HG02852 (cell line): ENCODE measurements around the gene CDX1.

Source experiments
- ATAC-seq: cut with Tn5 transposase; IDR thresholded peaks from one replicate; pipeline ENCODE4 v1.9.1; 2021; ENCODE audit warnings: mild to moderate bottlenecking, moderate library complexity; ENCODE audit not compliant: unreplicated experiment

The CDX1 gene

DNA sequence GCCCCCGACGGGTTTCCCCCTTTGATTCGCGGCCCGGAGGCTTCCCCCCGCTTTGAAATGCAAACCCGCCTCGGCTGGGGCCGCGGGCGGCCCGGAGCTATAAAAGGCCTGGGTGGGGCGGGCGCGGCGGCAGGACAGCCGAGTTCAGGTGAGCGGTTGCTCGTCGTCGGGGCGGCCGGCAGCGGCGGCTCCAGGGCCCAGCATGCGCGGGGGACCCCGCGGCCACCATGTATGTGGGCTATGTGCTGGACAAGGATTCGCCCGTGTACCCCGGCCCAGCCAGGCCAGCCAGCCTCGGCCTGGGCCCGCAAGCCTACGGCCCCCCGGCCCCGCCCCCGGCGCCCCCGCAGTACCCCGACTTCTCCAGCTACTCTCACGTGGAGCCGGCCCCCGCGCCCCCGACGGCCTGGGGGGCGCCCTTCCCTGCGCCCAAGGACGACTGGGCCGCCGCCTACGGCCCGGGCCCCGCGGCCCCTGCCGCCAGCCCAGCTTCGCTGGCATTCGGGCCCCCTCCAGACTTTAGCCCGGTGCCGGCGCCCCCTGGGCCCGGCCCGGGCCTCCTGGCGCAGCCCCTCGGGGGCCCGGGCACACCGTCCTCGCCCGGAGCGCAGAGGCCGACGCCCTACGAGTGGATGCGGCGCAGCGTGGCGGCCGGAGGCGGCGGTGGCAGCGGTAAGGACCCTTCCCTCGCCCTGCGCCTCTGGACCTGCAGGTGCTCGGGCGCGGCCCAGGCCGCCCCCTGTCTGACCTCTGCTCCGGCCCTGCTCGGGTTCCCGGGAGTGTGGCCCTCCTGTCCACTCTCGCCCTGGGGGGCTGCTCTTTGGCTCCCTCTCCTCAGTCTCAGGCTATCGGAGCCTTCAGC lies at the start of gene CDX1:
Gene CDX1, plus strand, starts transcription at position 129 of the 862 bp plus-strand sequence. Its CDS starts 99 bp downstream, at position 228.
- ATAC-seq = no peak

DNA sequence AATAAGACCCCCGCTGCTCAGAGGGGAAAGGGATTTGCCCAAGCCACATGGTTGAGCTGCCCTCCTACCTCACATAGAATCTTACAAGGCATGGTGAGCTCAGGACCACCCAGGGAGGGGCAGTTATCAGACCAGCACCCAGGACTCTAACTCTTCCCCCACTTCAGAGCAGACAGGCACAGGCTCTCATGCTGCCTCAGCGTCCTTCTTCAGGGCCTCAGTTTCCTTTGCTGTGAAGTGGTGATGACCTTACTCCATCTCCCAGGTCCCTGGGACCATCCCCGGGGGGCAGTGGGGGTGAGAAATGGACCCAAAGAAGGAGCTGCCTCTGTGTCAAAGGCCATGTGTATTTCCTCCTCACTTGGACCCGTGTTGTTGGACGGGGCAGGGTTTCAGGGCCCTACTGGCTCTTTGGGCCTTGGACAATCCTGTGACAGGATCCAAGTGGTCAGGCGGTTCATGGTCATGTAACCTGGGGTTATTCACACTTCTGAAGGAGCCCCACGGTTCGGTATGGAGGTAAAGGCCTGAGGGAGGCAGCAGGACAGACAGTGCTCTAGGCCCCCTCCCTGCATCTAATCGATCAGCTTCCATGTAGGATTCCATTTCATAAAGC lies 48.5 kb upstream of the CDX1 start:
- ATAC-seq = no peak

DNA sequence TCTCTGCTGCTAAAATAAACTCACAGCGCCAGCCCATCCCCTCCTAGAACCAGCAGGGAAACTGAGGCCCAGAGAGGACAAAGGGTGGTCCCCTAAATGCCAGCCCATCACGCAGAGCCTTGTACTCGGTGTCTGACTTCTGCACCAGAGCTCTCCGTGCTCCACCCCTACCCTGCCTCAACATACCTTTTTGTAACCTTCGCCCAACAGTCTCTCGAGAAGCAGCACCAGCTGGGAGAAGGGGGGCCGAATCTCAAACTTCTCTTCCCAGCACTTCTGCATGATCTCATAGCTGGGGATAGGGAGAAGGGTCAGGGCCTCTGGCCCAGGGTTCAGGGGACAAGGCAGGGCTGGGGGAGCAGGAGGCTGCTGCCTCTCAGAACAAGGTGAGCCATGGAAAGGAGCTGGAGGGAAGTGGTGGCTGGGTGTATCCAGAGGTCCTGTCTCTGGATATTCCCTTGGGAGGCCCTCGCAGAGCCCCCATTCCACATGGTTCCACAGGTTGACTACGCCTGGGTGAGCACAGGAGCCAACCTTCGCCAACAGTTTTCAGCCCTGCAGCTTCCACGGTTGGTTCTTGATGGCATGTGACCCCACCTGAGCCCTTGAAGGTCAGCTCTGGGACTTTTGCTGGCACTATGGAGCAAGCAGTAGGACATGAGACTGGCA lies 47.9 kb upstream of the CDX1 start:
- ATAC-seq = no peak

DNA sequence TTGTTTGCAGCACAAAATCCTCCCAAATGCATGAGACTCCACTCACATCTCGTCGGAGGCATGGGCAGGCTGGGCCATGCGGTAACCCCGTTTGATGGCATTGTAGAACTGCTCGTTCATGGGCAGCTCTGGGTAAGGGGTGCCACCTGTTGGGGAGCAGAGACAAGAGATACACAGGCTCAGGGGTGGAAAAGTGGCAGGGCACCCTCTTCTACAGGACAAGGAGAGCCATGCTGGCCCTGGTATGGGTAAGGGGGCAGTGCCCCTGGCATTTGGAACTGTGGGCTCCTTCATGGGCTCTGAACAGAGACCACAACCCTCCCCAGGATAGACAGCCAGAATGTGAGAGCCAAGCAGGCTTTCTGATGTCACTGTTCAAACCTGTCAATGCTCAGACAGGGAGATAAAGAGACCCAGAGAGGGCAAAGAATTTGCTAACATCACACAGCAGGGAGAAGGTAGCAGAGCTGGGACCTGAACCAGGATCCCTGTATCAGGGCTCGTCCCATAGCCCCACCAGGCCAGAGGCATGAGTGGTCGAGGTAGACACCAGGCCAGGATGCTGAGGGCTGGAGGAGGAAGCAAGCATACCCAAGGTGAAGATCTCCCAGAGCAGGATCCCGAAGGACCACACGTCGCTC lies 47.0 kb upstream of the CDX1 start:
- ATAC-seq = no peak

DNA sequence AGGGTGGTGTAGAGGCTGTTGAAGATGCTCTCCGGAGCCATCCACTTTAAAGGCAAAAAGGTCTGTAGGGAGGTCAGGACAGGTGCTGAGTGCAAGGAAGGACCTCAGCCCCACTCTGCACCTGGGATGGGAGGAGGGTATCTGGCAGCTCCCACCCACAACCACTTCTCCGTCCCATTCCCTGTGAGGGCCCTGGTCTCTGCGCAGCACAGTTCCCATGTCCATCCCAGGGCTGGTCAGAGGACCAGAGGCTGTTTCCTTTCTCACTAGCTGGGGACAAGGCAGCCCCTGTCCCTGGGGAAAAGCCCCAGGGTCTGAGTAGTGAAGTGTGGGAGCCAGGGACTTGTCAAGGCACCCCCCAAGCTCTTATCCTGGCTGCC lies 46.5 kb upstream of the CDX1 start:
- no peak for ATAC-seq

DNA sequence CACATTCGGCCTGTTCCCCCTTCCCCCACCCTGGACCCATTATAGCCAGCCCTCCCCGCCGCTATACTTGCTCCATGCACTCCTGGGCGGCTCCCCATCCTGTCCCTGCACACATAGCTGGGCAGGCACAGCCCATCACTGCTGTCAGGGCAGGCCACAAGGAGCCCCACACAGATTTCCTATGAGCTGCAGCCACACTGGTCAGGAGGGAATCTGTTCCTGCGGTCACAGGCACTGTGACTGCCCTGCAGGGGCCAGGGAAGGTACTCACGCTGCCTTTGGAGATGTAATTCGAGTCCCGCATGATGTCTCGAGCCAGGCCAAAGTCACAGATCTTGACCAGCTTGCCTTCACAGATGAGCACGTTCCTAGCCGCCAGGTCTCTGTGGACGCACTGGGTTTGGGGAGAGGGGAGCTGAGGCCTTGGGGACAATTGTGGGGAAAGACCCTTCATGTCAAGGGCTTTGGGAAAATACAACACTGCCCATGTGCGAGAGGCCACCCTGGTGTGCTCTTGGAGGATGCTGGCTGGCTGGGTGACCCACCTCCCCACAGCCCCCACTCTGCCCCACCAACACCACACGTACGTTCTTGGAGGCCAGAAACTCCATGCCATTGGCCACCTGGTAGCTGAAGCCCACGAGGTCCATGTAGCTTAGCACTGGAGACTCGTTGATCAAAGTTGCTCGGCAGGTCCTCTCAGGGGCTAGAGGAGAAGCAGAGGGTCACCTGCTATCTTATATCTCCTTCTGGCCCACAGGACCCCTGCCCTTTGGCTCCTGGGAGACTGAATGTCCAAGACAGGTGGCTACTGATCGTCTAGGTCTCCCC lies 45.7 kb upstream of the CDX1 start:
- no peak for ATAC-seq

DNA sequence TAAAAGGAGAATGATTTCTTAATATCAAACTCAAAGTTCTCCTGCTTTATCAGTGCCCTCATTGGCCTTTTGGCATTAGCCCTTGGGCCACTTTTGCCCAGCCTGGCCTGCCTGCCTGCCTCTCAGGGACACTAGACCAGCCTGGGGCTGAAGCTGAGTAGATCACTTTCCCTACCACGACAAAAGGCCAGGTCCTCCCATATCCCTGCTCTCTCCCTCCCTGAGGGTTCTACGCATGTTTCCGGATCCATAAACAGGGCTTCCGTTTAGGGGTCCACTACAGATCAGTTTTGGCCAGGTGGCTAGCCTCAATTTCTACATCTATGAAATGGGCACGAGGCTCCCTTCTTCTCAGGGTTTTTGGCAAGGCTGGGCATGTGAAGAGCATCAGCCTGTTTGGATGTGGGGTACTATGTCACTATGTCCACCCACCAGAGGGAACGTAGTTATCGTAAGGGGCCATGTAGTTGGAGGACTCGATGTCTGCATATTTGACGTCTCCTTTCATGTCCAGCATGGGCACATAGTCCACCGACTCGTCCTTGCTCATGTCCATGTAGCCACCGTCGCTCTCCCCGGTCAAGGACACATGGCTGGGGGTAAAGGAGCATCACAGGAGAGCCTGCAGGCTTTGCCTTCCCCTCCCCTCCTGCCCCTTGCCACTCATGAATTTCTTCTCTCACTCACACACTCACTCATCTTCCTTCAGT lies 45.0 kb upstream of the CDX1 start:
- no peak for ATAC-seq

DNA sequence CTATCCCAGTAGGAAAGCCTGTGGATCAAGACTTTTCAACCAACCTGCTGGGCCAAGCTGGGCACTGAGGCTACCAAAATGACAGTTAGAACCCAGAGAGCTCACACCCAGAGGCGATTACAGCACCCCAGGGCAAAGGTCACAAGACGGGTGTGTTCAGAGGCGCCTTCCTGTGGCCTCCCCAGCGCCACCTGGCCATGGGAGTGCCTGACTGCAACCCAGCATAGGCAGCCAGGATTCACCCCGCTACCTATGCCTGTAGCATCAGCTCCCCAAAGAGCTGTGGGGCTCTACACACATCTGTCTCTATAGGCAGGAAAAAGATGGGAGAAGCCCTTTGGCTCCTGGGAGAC lies 44.4 kb upstream of the CDX1 start:
- peak; percentile 57 for ATAC-seq

DNA sequence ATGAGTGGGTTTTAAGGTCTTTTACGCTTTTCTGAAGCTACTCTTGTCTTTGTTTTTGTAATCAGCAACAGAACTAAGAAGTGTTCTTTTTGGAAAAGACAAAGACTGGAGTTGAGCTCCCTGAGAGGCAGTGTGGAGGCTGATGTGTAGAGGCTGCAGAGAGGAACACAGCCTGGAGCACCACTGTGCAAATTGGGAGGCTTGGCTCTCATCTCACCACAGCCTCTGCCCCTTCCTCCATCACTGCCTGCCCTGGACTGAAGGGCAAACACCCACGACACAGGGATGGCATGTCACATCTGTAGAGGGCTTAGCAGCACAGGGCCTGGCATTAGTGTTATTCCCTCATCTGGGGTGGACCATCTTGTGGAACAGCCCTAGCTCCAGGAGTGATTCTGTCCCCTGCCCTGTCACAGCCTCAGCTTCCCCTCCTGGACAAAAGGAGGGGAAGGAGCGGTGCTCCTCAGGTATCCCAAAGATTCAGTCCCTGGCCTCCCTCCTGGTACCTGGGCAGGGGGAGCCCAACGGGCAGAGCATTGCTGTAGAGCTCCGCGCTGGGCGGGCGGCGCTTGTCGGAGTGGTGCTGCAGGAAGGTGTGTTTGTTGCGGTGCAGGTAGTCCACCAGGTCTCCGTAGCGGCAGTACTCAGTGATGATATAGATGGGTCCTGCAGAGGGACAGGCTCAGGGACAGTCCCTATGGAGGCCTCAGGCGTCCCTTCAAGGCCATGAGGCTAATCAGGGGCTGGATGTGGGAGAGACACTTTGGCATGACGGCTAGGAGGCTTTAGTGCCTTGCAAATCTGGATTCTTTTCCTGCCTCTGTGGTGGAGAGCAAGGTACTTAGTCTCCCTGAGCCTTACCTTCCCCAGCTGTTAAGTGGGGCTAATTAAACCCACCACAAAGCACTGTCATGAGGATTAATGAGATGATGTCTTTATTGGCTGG lies 43.8 kb upstream of the CDX1 start:
- ATAC-seq = no peak

DNA sequence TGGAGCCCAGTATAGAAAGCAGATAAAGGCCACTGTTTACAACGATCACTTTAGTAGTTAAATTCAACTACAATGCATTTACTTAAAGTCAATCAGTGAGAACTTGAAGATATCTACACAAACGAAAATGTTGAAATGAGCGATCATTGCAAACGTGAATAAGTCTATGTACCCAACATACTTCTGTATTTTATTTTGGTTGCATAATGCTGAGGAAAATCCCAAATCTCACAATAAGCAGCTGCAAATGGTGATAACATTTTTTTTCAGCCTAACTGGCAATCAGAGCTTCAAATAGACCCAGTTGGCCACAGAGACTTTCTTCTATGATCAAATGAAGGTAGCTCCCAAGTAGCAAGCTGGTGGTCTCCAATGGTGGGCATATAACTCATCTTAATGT lies 43.0 kb upstream of the CDX1 start:
- no peak for ATAC-seq

DNA sequence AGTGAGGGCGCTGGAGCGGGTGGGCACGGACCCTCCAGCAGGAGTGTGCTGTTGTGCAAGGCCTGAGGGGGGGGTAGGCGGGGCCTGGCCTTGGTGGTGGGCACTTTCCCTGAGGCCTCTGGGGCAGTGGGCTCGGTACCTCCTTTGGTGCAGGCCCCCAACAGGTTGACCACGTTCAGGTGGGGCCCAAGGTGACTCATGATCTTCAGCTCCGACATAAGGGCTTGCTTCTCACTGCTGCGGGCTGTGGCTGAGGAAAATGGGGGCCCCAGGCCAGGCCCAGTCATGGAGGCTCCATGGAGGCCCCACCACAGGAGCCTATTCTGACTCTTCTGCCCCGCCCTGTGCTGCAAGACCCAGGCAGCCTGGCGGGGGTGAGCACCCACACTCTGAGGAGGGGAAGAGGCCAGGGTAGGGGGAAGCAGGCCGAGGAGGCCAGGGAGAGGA lies 42.4 kb upstream of the CDX1 start:
- no peak for ATAC-seq

DNA sequence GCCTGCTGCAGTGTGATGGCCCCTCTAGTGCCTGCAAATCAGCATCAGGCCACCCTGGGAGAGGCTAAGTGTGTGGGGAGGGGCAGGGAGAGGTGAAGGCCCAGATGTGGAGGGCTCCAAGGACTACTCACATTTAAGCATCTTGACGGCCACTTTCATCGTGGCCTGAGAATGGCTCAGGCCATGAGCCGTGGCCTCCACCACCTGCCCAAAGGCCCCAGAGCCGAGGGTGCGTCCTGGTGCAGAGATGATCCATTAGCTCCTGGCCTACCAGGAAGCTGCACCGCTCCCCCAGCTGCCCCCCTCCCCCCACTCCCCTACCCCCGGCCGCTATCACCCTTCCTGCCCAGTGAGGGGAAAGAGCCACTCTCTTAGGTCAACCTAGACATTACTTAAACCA lies 42.0 kb upstream of the CDX1 start:
- no peak for ATAC-seq

DNA sequence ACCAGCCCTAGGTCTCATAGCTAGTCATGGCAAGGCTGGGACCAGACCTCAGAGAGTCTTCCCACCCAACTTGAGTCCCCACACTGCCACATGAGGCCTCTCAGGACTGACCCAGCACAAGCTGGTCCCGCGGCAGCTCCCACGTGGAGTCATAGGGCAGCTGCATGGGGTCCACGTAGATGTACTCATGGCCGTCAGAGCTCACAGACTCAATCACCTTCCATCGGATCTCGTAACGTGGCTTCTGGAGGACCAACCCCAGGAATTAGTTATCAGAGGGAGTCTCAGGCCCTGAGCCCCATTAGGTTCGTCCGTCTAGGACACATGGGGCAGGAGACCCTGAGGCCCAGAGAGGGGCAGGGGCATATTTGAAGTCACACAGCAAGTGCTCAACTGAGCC lies 41.2 kb upstream of the CDX1 start:
- ATAC-seq = no peak

DNA sequence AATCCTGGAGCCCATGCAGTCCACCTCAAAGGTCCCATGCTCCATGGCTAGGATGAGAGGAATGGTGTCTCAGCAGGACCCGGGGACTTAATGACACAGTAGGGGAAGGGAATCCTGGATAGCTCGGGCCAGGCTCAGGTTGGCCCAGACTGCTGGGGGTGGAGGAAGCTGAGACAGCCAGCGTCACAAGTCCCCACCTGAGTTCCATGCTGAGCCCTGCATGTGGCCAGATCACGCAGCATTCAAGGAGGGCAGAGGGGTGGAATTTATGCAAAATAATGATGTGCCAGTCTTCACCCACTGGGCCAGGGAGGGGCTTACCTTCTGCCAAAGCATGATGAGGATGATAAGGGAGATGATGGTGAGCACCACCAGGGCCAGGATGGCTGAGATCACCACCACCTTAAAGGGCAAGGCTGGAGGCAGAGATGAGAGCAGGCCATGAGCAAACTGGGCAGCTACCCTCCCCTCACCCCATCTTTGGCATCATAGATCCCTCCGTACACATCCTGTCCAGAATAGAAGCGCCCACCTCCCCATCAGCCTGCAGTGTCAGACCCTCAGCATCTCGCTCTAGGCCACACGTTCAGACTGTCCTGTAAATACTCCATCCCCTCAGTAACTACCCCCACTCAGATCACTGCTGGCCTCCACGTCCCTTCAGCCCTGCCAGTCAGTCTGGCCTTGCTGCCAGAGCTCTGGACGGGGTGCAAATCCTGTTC lies 40.2 kb upstream of the CDX1 start:
- no peak for ATAC-seq

DNA sequence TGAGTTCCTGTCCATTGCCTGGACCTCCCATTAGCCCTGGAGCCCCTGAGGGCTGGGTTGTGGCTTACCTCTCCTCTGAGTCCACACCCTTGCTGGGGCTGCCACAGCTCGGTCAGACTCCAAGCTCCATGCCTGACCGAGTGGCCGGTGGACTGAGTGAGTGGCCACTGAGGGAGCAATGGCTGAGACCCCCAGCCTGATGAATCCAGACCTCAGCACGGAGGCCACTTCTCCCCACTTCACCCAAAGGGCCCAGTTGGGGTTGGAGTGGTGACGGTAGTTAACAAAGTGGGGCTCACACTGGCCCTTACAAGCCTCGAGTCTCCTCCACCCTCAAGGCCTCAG lies 39.7 kb upstream of the CDX1 start:
- ATAC-seq = no peak

DNA sequence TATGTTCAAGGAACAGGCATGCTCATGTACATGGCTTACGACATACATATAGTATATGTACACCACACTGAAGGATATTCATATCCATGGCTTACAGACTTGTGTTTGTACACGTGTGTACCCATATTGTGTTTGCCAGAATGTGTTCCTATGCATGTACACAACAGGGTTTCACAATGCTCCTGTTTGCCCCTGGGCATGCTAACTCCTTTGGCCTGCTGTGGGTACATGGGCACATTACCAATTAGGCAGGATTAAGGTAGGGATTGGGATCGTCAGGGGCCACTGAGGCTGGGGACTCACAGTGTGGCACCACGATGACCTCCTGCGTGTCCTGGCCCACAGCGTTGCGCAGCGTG lies 37.1 kb upstream of the CDX1 start:
- no peak for ATAC-seq

DNA sequence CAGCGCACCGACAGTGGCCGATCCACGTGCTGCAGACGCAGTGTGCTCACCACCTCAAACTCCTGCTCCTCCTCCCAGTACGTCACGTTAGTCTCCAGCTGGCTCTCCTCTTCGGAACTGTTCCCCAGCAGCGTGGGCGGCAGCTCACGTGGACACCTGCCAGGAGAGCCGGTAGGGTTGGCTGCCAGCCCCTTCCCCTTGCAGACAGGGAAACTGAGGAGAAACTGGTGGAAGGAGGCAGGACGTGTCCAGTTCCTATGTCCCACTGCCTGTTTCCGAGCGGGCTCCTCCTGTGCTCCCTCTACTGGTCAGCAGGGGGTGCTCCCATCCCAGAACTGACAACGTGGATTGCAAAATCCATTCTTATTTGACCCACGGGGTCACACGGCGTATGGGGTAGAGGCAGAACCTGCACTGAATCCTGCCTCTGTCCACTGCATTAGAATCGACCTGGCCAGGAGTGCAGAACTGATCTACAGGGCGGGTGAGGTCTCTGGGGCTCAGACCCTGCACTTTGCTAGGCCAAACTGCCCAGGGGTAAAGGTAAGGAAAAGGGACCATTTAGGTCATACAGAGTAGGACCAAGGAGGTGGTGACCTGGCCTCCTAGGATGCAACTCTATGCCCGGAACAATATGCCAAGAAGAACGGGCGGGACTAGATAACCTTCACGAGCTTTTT lies 36.6 kb upstream of the CDX1 start:
- ATAC-seq = peak; percentile 54

DNA sequence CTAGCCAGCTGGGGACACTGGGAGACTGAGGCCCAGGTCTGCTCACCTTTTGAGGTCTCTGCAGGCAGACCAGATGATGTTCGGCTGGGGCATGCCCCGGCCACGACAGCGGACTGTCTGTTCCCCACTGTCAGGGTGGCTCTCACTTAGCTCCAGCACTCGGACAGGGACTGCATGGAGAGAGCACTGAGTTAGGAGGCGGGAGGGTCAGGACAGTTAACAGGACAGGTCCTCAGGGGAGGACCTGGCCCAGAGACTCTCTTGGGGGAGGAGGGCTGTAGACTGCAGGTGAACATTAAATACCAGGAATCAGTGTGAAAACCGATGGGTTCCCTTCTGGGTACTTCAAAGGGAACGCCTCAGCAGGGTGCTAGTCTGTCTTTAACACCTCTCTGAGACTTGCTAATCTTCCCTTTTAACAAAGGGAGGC lies 36.1 kb upstream of the CDX1 start:
- no peak for ATAC-seq
